ENCODE results near the gene FSHR. TPM values are rescaled to one million over a fixed set of nuclear protein-coding genes. Genes with fewer than 3 reads are reported as not detected.

Gene FSHR
- total RNA-seq, 6 experiments from 2014 or later, result not detected

DNA sequence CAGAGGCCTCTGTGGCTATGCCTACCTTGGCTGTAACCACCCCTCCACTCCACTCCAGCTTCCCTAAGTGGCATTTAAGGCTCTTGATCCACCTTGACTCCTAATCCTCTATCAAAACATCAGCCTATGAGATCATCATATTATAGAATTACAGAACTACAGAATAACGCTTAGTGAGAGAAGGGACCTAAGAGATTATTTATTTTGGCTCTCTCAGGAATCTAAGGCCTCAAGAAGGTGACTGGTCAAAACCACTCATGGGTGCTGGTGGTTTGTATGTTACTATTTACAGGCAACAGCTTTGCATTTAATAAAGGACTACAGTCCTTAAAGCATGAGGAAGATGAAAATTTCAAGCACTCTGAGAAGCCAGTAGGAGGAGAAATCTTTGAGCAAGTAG, 118.8 kb downstream of the FSHR start:
- Mint-ChIP-seq H3K36me3 (ENCODE audit: low read depth) (no peaks in the 10 kb centered on the region), H3K9me3 (peaks cover 48% of the 10 kb centered on the region), H3K4me3 (no peak overlapping the region), H3K27me3 (ENCODE audit: insufficient read depth) (no peaks in the 10 kb centered on the region; the same call in 1 of the 2 replicates), H3K4me1 (ENCODE audit: low read depth) (no peaks in the 10 kb centered on the region), H3K27ac (no peak overlapping the region)
- DNase-seq, result no peak
- TF ChIP-seq, protein P1, sequence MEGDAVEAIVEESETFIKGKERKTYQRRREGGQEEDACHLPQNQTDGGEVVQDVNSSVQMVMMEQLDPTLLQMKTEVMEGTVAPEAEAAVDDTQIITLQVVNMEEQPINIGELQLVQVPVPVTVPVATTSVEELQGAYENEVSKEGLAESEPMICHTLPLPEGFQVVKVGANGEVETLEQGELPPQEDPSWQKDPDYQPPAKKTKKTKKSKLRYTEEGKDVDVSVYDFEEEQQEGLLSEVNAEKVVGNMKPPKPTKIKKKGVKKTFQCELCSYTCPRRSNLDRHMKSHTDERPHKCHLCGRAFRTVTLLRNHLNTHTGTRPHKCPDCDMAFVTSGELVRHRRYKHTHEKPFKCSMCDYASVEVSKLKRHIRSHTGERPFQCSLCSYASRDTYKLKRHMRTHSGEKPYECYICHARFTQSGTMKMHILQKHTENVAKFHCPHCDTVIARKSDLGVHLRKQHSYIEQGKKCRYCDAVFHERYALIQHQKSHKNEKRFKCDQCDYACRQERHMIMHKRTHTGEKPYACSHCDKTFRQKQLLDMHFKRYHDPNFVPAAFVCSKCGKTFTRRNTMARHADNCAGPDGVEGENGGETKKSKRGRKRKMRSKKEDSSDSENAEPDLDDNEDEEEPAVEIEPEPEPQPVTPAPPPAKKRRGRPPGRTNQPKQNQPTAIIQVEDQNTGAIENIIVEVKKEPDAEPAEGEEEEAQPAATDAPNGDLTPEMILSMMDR (IDR thresholded peaks at IDR 0.05), result no peak

DNA sequence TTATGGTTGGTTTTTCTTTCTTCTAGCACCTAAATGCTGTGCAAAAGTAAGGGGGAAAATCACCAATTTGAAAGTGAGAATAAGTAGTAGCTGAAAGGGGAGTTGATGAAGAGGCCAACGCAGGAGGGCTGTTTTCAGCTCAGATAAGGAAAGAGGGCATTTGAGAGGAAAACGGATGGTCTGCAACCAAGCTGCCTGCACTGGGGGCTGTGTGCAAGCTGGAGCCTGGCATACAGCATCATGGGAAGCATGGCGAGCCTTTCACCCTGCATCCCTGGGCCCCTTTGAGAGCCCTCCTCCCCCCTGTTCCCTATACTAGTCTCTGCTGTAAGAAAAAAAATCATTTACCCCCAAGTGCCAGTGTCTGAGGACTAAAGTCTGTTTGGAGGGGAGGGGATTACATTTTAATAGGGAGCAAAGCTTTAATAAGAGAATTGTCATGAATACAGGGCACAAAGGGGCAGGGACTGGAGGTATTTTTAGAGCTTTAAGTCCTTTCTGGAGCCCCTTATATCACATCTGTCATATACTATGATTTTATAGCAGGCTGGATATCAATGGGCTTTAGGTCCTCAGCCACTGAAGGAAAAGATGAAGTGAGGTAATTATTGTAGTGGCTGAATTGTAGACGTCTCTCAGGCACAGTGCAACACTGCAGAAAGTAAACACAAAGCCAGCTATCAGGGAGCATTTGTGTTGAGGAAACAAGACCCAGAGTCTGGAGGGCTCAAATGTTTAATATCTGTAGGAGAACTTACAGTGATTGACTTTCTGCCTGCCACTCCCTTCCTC, 120.7 kb downstream of the FSHR start:
- Mint-ChIP-seq H3K9me3 (peaks cover 46% of the 10 kb centered on the region), H3K27me3 (ENCODE audit: insufficient read depth) (no peaks in the 10 kb centered on the region), H3K27ac (no peak overlapping the region), H3K36me3 (ENCODE audit: low read depth) (no peaks in the 10 kb centered on the region), H3K4me3 (no peak overlapping the region), H3K4me1 (ENCODE audit: low read depth) (no peaks in the 10 kb centered on the region)
- DNase-seq, result no peak
- TF ChIP-seq, protein P1 (IDR thresholded peaks at IDR 0.05), result no peak

DNA sequence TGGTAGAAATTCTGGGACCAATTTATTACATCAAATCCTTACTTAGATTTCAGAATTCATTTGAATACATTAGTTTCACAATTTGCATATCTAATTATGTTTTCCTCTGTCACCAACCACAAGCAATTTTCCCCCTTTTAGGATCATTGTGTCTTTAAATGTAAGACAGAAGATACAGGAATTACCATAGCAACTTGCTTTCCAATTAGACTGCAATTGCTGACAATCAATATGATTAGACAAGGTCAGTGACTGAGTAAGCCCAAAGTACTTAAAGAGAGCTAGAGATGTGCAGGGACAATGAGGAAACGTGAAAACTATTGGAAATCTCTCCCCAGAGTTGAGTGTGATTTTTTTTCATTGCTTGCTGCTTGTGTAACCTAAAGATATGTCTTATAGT, 121.4 kb downstream of the FSHR start:
- Mint-ChIP-seq H3K27ac (no peak overlapping the region), H3K4me3 (no peak overlapping the region), H3K27me3 (ENCODE audit: insufficient read depth) (no peaks in the 10 kb centered on the region), H3K36me3 (ENCODE audit: low read depth) (no peaks in the 10 kb centered on the region), H3K9me3 (peaks cover 48% of the 10 kb centered on the region), H3K4me1 (ENCODE audit: low read depth) (no peaks in the 10 kb centered on the region)
- TF ChIP-seq, protein P1 (IDR thresholded peaks at IDR 0.05), result no peak
- no peak for DNase-seq

- Mint-ChIP-seq H3K4me3 (no peak overlapping the region), H3K9me3 (peaks cover 44% of the 10 kb centered on the region), H3K4me1 (ENCODE audit: low read depth) (no peaks in the 10 kb centered on the region), H3K36me3 (ENCODE audit: low read depth) (no peaks in the 10 kb centered on the region), H3K27me3 (ENCODE audit: insufficient read depth) (no peaks in the 10 kb centered on the region), H3K27ac (no peak overlapping the region)
- TF ChIP-seq, protein P1 (IDR thresholded peaks at IDR 0.05), result no peak
- DNase-seq, result no peak
These were observed 122.2 kb downstream of the FSHR start for GRCh38 chr2:49032126-49032525.

- Mint-ChIP-seq H3K9me3 (peaks cover 50% of the 10 kb centered on the region), H3K27ac (no peak overlapping the region), H3K36me3 (ENCODE audit: low read depth) (no peaks in the 10 kb centered on the region), H3K27me3 (ENCODE audit: insufficient read depth) (no peaks in the 10 kb centered on the region; the same call in 1 of the 2 replicates), H3K4me1 (ENCODE audit: low read depth) (no peaks in the 10 kb centered on the region), H3K4me3 (no peak overlapping the region)
- DNase-seq, result no peak
- TF ChIP-seq, protein P1 (IDR thresholded peaks at IDR 0.05), result no peak
These were observed 124.9 kb downstream of the FSHR start for GRCh38 chr2:49029406-49029805.

Measured in HFFc6 (cell line).